GM19324 (cell line): Measurements from ENCODE around the gene LRRC8D.

Experiments
- ATAC-seq: cut with Tn5 transposase; IDR thresholded peaks from one replicate; pipeline ENCODE4 v1.9.1; 2021; ENCODE audit warnings: mild to moderate bottlenecking, moderate library complexity; ENCODE audit not compliant: unreplicated experiment, low FRiP score

LRRC8D gene

DNA sequence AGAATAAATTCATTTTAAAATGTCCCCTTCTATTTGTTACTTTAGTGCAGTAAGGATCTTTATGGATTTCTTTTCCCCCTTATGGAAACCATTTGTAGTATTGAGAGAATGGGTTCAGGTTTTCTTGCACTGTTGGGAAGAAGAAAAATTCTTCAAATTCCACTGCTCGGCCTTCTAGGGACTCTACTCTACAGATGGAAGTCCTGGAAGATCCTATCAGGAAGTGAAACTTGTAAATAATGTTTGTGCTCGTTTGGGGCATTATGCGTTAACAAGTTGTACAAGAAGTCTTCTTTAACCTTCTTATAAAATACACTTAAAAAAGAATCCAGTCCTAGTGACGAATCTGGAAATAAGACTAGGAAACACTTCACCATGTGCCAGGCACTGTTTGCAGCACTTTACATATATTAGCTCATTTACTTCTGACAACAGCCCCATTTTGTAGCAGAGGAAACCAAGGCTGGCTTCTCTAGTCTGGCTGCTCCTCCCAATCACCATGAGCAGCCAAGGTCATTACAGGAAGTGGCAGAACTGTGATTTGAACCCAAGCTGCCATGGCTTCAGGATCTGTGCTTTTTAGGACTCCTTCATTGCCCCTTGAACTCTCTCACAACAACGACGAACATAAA is 11.8 kb downstream of the LRRC8D start:
- ATAC-seq, result no peak

DNA sequence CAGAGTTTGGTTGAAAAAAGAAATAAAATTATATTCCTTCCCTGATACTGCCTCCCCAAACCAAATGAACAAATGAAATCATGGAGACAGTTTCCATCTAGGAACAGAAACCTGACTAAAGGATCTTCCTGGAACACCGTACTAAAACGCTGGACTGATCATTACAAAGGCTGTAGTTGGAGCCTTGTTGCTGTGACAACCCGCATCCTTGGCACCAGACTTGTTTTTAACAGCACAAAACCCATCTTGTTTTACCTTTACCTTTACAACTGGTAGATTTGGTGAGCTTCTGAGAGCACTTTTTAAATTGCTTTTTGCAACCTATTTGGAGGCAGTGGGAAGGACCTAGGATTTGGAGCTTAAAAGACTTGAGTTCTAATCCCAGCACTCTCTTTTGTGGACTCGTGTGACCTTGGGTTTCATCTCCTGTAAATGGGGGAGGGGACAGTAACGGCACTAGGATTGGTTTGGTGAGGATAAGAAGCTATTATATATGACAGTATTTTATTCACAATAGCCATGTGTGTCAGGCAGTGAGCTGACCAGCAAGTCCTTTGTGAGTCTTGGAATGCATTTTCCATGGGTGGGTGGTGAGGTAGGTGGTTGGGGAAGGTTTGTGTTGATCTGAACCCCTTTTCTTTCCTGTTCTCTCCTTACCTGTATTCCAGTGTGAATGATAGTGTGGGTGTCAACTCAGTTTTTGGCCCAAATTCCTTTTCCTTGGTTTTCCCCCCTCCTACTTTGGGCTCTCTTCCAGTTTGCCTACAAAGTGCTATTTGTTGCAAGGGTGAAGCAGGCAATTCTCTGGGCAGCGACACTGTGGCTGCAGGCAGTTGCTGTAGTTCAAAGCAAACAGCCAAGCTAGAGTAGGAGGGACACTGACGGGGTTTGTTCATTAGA is 12.6 kb downstream of the LRRC8D start:
- ATAC-seq, result no peak

DNA sequence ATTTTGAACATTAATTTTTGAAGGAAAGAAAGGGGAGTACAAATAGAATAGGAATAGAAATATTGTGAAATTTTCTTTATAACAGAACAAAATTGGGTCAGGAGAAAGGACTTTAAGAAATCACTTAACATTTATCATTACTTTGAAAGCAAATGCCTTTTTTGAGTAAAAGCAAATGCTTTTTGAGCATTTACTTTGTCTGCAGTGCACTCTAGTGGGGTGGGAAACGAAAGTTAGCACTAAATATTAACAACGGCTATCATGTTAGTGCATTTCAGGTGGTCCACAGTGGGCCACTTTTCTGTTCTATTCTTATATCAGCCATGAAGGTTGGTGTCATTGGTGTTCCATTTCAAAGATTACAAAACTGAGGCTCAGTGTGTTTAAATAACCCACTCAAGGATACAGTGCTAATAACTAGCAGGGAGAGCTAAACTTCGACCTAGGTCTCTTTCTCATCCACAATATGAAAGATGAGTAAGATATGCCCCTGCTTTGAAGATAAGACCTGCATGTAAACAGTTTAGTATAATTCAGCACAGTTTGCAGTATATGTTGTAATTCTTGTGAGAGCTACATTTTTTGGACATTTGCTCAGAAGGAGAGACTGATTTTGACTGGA is 13.4 kb downstream of the LRRC8D start:
- ATAC-seq, result no peak

DNA sequence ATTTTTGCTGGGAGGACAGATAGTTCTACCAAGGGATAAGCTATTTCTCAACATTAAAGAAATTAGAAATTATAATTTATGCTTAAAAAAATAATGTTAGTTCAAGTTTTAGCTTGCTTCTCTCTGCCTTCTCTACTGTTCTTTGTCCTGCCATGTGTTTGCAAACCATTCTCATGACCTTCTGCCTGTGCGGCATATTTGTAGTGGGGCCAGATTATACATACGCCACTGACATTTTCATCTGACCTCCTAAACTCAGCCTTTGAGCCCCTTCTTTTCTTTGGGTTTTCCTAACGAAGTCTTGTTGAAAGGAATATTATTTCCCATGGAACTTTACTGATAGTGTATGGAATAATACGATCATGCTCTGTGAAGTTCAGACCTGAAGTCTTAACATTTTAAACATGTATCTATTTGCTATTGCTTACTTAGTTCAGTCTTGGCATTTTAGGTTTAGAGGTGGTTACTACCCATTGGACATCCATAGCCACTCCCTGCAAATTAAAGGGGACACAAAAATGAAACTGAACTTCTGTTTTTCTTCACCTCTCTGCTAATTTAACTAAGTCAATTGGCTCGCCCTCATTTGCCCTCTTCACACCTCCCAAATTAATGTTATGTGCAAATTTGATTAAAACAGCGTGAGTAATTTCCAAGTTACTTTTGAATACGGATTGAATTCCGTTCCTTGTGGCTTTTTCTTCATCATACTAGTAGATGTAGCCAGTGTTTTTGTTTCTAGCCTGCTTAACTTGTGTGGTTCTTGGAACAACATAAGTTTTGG is 15.6 kb downstream of the LRRC8D start:
- no peak for ATAC-seq

DNA sequence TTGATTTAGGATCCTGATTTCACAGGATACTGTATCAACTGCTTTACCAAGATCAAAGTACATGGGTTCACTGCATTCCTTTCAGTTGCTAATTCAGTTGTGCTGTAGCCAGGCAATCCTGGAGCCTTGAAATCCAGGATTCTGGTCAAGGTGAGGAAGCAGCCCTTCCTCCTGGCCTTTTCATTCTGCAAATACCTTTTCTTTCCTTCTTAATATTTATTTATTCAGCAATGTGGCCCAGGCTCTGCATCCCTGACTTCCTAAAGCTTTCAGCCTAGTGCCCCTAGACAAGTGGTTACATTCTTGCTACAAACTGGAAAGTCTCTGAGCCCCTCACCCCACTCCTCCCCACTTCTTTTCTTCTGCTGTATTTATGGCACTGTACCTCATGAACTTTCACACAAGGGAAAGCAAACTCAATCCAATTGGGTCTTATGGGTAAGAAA is 16.2 kb downstream of the LRRC8D start:
- no peak for ATAC-seq

DNA sequence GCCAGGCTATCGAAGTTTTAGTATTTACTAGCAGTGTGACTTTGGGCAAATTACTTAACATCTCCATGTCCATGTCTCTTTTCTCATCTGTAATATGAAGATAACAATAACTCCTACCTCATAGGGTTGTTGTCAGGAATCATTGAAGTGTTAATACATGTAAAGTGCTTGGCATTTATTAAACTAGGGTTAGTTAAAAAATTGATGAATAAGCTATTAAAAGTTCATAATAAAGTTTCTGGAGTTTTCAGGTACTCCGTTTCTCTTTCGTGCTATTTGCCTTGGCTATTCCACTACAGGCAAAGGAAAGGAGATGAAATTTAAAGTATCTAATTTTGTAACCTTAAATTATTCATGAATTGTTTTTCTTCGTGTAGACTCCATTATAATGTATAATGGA is 16.7 kb downstream of the LRRC8D start:
- no peak for ATAC-seq

DNA sequence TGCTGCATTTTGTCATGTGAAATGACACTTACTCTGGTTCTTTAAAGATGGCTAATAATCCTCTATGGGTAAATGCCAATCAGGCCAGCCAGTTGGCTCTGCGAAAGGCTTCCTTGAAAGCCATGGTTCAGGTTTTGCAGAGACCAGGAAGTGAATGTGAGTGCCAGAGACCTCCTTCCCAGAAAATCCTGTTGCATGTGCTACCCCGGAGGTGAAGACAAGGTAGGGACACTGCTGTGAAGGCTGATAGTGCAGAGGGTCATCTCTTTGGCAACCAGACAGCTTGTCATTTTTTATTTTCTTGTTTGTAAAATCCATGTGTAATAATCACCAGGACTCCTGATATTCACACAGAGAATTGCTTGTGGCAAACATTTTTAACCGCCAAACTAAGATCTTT is 18.7 kb downstream of the LRRC8D start:
- no peak for ATAC-seq

DNA sequence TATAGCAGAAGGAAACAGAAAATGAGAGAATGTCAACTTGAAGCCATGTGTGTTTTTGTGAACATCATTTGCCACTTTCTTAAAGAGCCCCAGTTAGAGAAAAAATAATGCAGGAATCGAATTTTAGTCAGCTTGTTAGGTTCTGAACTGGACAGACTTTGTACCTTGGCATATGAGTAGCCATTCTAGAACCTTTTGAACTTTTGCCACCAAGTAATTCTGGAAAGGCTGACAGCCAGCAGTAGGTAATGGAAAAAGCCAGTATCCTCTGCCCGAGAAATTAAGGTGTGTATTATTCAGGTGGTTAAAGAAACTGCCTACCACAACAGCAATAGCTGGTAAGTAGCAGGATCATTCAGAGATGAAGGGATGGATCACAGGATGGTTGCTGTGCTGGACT is 20.7 kb downstream of the LRRC8D start:
- ATAC-seq, result no peak

DNA sequence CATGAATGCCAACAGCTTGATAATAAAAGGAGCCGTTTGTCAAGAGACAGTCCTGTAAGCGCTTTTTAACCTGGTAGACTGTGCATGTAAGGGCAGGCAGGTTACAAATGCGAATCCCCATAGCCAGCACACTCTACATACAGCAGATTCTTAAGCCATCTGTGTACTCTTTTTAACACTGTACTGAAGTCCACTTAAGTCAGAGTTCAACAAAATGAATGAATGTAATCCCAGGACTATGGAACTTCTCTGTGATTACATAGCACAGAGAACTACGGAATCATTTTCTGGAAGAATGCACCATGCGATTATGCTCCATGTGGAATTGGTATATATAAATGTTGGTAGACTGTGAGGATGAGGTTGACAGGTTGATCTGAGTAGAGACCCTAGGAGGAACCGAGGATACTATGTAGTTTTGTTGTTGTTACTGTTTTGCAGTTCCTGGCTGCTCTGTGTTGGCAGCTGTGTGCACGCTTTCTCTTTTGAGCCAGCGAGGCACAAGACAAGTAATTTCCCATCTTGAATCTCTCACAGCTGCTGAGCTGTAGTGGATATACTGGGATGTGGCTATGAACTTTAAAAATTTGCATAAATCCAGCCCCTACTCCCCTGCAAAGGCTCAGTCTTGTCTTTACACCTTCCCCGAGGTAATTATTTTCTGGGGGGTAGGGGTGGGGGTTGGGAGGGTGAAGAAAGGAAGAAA is 21.9 kb downstream of the LRRC8D start:
- peak; percentile 36 for ATAC-seq

DNA sequence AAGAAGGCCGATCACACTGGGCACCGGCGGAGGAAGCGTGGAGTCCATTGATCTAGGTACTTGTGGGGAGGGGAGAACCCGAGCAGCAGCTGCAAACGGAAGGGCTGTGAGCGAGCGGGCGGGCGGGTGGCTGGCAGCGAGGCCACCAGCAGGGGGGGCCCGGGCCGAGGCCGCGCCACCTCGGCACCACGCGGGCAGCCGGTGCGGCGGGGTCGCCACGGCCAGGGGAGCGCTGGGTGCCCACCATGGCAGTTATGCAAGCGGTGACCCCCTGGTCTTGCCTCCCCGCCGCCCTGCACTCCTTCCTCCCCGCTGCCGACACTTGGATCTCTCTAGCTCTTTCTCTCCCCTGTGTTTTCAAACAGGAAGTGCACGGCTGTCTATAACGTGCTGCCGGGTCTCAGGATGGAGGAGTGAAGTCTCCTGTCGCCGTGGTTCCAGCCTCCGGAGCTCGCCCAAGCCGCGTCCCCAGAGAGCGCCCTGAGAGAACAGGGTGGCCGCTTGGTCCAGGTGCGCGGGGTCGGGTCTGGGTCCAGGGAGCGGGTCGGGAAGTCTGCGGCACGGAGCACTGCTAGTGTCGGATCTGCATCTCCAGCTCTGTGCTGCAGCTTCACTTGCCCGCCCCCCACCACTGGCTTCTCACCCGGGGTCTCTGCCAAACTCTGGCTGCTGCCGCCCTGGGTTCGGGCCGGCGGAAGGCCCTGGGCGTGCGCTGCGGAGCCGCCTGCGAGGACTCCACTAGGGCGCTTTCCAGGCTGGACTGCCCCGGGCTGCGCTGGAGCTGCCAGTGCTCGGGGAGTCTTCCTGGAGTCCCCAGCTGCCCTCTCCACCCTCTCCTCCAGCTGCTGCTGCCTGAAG is 22.7 kb downstream of the LRRC8D start:
- ATAC-seq, result peak; percentile 91

DNA sequence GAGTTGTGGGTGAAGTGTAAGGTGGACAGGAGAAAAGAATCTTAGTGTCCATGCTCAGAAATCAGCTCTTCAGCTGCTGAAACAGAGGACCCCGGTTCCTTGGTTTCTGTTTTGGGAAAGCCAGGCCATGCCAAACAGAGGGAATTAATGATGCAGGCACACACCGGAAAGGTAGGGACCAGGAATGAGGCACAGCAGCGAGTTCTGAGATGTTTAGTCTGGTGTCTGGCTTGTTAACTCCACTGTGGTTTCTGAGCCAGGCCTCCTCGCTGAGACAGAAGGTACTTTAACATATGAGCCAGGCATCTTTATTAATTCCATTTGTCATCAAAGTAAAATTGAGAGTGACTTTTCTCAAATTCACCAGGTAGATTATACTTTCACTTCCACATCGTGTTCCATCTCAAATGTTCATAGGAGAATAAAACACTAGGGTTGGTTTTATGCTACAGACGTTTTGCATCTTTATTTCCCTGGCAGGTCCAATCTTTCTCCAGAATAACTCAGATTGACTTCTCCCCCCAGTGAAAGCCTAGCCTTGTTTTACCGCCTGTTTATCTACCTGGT is 23.5 kb downstream of the LRRC8D start:
- no peak for ATAC-seq

DNA sequence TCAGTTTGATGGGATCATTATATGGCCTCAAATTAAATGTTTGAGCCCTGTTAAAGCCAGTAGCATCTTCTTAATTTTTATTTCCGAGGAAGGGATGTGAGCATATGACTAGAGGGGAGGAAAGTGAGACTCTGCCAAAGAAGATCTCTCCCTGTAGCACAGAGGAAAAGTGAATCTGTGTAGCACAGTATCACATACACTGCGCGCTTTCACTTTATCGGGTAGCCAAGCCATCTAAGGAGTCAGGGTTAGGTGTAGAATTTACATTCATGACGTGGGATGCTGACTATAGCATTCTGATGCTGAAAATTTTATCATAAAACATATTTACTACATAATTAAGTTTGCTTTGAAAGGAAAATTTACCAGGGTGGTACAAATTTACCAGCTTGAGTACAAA is 24.0 kb downstream of the LRRC8D start:
- no peak for ATAC-seq

DNA sequence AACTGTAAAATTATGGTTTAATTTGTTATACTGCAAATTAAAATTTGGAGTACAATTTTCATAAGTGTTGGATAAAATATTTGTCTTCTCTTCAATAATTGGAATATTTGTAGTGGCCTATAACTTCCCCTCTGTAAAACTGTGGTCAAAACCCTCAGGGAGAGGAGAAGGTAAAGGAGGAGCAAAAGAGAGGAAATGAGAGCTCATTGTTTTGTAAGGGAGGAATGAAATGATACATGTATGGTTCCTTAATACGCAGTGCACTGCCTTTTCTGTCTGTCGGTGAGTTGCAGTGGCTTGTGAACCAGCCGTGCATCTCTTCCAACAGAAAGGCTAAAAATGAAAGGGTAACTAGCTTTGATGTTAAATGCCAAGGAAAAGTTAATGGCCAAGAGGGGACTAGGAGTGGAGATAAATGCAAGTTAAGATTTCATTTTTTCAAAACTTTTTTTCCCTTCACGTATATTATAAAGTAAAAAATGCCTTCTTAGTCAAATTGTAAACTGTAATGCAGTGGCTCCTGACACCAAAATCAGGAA is 26.4 kb downstream of the LRRC8D start:
- no peak for ATAC-seq

DNA sequence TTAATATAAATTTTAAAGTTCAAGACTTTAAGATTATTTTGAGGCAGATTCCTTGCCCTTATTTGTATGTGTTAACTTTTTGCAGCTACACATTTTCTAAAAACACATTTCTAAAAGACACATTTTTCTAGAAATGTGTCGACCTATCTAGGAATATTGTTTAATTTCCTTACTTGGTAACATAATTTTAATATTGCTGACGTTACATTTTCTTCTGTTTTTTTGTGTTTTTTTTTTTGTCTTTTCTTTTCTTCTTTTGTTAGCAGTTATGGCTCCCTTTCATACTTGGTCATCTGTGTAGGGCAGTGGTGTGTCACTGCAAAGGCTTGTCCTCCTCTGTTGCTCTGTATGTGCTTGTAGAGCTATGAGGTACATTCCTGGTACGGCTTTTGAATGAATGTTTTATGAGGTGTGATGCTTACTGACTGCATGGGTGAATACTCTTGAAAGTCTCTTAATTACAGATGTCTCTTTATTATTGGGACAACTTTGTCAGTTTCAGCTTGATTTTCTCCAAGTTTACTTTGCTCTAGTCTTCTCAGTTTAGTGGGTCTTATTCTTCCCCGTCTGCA is 30.1 kb downstream of the LRRC8D start:
- no peak for ATAC-seq

DNA sequence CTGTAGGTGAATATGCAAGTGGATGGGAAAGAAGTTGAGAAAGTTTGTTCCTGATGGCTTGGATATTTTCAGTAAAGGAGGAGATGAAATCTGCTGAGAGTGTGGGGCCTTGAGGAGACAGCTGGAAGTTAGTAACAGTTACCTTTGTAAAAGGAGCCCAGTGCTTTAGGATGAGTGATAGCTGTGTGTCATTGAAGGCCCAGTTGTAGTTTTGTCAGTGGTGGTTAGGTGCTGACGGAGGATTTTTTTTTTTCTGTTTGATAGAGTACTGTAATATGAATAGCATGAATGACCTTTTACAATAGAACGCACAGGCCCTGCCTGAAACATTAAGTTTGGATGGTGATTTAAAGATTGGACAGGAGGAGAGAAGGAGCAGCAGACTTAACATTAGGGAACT is 33.3 kb downstream of the LRRC8D start:
- no peak for ATAC-seq

DNA sequence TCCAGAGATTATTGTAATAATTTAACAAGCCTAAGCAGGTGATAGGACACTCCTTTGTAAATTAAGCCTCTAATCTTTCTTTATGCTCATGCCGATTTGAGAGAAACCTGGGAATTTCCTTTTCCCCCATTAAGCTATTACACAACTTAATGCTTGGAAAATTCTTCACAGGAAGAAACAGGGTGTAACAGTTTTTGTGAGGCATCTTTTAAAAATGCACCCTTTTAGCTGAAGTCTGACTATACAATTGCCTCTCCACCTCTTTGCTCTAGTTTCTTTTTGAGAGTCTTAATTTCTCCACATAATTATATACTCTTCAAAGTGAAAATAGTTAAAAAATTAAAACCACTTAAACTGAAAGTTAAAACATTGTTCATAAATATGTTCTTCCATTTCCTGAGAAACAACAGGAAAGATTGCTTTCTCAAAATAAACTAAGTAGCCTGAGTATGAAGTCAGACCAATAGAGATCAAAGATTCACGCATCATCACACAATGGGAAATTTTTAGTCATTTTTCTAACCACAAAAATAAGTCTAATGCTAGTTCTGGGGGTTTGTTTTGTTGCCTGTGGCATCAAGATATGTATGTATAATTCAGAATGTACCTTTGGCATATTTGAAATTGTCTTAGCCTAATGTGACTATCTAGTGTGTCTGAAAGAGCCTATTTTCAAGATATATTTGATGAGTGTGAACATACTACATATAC is 34.7 kb downstream of the LRRC8D start:
- ATAC-seq, result no peak

DNA sequence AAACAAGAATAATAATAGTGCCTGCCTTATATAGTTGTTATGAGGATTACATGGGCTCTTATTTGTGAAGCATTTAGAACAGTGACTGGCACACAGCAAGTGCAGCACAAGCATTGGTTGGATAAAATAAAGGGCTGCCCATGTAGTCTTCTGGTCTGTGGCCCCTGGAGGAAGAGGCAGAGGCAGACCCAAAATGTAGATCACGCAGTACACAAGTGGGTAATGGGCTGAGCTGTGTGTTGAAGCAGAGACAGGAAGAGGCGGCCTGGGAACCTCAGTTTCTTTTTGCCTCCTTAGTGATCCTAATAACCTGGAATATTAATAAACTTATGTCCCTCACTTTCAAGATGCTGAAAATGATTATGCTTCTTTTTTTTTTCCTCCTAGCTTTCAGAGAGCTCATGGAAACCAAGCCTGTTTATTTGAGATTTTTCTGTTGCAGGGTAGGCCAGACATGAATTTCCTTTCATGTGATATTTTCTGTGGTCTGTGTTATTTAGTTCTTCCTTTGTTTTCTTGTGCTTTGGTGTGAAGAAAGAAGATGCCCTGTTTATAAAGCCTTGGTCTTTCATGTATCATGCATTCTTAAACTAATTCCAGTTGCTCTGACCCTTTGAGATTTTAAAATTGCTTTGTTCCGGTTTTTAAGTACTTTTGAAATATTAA is 42.5 kb downstream of the LRRC8D start:
- ATAC-seq, result no peak
